K562 (cell line): Measurements from ENCODE around the gene TRPC4.

Experiments
- EZH2 ChIP-seq: IDR thresholded peaks from 2 replicates; pipeline ENCODE4 v1.6.1; 2012; ENCODE audit warnings: low read depth, mild to moderate bottlenecking, inconsistent platforms, low read length, borderline replicate concordance
- HOXB6 ChIP-seq: fragments of 250-450 bp; sonication (Bioruptor Pico); IDR thresholded peaks from 2 replicates; pipeline ENCODE4 v1.5.1; 2022; ENCODE audit warnings: mild to moderate bottlenecking, borderline replicate concordance
- MTA2 ChIP-seq: fragments of 450-650 bp; IDR thresholded peaks from 2 replicates; pipeline ENCODE4 v1.6.1; 2016; ENCODE audit warnings: low read depth
- SETDB1 ChIP-seq: IDR thresholded peaks from one replicate; pipeline ENCODE4 v1.6.1; 2012; ENCODE audit warnings: low read length, control low read depth, inconsistent platforms
- ZBTB5 ChIP-seq: fragments of 450-650 bp; IDR thresholded peaks from 2 replicates; pipeline ENCODE4 v1.6.1; 2017; ENCODE audit warnings: antibody characterized with exemption
- ZKSCAN1 ChIP-seq: fragments of 150-350 bp; IDR thresholded peaks from 2 replicates; pipeline ENCODE4 v1.6.1; 2016; ENCODE audit warnings: low read depth, low read length
- ZNF318 ChIP-seq, 2 experiments: fragments of 450-650 bp; IDR thresholded peaks; 2 replicates each; pipeline ENCODE4 v1.6.1; 2016; ENCODE audit warnings: mild to moderate bottlenecking in 2 of 2, borderline replicate concordance in 1 of 2, low read depth in 1 of 2, moderate library complexity in 1 of 2
- TF ChIP-seq, protein P1 (sequence below): sonication (generic); formaldehyde crosslinking; IDR thresholded peaks from 2 replicates; pipeline ENCODE4 v1.8.0; 2022; ENCODE audit warnings: missing genetic modification reagents, mild to moderate bottlenecking, borderline replicate concordance
- TF ChIP-seq, protein P2 (sequence below): sonication (generic); formaldehyde crosslinking; IDR thresholded peaks from 2 replicates; pipeline ENCODE4 v1.8.0; 2022; ENCODE audit warnings: mild to moderate bottlenecking, low read depth, missing genetic modification reagents
- TF ChIP-seq, protein P3 (sequence below), 3 experiments: IDR thresholded peaks in 2 of 3; conservative IDR thresholded peaks in 1 of 3; 2 replicates each; pipeline ENCODE4 v1.5.1; 2011 to 2012; ENCODE audit warnings: low read length in 3 of 3, mild to moderate bottlenecking in 3 of 3, control low read depth in 2 of 3, improper control_type of control experiment in 1 of 3, inconsistent platforms in 1 of 3, low read depth in 1 of 3, mixed read lengths in 1 of 3, moderate library complexity in 1 of 3; ENCODE audit not compliant: insufficient read depth in 2 of 3

DNA sequence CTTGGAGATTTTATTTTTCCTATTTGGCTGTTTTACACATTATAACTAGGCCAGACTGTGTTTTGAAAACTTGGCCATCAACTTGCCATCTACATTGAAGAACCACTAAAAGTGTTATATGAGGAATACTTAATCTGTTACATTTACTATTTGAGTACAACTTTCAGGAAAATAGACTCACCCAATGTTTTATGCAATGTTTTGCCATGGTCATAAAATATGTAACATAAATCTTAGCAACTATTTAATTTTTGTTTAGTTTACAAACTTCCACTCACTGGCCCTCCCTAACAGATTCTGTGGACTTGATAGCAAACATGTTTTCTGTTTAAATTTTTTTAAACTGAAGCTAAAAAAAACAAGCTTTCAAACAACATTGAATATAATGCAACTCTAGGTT lies 23.7 kb upstream of the TRPC4 start:
- TF ChIP-seq, protein P1, sequence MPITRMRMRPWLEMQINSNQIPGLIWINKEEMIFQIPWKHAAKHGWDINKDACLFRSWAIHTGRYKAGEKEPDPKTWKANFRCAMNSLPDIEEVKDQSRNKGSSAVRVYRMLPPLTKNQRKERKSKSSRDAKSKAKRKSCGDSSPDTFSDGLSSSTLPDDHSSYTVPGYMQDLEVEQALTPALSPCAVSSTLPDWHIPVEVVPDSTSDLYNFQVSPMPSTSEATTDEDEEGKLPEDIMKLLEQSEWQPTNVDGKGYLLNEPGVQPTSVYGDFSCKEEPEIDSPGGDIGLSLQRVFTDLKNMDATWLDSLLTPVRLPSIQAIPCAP (CRISPR knock-in tag): no peak
- TF ChIP-seq MTA2: no peak
- TF ChIP-seq EZH2: no peak
- no peak for TF ChIP-seq ZKSCAN1
- TF ChIP-seq, protein P2, sequence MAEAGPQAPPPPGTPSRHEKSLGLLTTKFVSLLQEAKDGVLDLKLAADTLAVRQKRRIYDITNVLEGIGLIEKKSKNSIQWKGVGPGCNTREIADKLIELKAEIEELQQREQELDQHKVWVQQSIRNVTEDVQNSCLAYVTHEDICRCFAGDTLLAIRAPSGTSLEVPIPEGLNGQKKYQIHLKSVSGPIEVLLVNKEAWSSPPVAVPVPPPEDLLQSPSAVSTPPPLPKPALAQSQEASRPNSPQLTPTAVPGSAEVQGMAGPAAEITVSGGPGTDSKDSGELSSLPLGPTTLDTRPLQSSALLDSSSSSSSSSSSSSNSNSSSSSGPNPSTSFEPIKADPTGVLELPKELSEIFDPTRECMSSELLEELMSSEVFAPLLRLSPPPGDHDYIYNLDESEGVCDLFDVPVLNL (CRISPR knock-in tag): no peak
- no peak for TF ChIP-seq ZBTB5
- TF ChIP-seq HOXB6: no peak
- TF ChIP-seq ZNF318 (IDR thresholded peaks at IDR 0.05; ENCODE audit: borderline replicate concordance in 1 of 2, low read depth in 1 of 2): no peak
- no peak for TF ChIP-seq SETDB1
- TF ChIP-seq, protein P3, sequence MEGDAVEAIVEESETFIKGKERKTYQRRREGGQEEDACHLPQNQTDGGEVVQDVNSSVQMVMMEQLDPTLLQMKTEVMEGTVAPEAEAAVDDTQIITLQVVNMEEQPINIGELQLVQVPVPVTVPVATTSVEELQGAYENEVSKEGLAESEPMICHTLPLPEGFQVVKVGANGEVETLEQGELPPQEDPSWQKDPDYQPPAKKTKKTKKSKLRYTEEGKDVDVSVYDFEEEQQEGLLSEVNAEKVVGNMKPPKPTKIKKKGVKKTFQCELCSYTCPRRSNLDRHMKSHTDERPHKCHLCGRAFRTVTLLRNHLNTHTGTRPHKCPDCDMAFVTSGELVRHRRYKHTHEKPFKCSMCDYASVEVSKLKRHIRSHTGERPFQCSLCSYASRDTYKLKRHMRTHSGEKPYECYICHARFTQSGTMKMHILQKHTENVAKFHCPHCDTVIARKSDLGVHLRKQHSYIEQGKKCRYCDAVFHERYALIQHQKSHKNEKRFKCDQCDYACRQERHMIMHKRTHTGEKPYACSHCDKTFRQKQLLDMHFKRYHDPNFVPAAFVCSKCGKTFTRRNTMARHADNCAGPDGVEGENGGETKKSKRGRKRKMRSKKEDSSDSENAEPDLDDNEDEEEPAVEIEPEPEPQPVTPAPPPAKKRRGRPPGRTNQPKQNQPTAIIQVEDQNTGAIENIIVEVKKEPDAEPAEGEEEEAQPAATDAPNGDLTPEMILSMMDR (IDR thresholded peaks at IDR 0.05 in 2 of 3, conservative IDR thresholded peaks at IDR 0.05 in 1 of 3; ENCODE audit: insufficient read depth in 2 of 3, low read depth in 1 of 3, low read length in 3 of 3): no peak
